IgD-negative memory B cell (primary cell): ENCODE measurements around the gene PTPRM. TPM values are rescaled to one million over a fixed set of nuclear protein-coding genes. Genes with fewer than 3 reads are reported as not detected.

Experiments used
- H3K27ac Mint-ChIP-seq, 3 donors: one replicate each; pipeline ENCODE4 v1.8.0; 2020 to 2022; ENCODE audit warnings: mild to moderate bottlenecking in 3 of 3, mixed read lengths in 3 of 3, moderate library complexity in 1 of 3
- H3K27me3 Mint-ChIP-seq: one replicate; pipeline ENCODE4 v1.8.0; 2021; ENCODE audit warnings: mixed read lengths
- H3K36me3 Mint-ChIP-seq: one replicate; pipeline ENCODE4 v1.8.0; 2020; ENCODE audit warnings: mild to moderate bottlenecking, mixed read lengths
- H3K4me1 Mint-ChIP-seq, 3 donors: one replicate each; pipeline ENCODE4 v1.8.0; 2020 to 2022; ENCODE audit warnings: mixed read lengths in 3 of 3, mild to moderate bottlenecking in 1 of 3
- H3K4me3 Mint-ChIP-seq, 4 donors: one replicate each; pipeline ENCODE4 v1.8.0; 2020 to 2022; ENCODE audit warnings: mild to moderate bottlenecking in 4 of 4, mixed read lengths in 4 of 4, moderate library complexity in 3 of 4
- H3K9me3 Mint-ChIP-seq, 3 donors: one replicate each; pipeline ENCODE4 v1.8.0; 2020 to 2021; ENCODE audit warnings: mixed read lengths in 3 of 3, mild to moderate bottlenecking in 1 of 3
- polyA plus RNA-seq: library from polyadenylated mRNA; unstranded; fragments of 300-500 nt; fragmentation: Illumina TruSeq; gene quantifications from one replicate; pipeline ENCODE4 v1.2.3, GENCODE V29; 2021

The PTPRM gene
- polyA plus RNA-seq = 0.61 TPM

GRCh38 chr18:7566567-7567473 is at the start of gene PTPRM:
TSS of gene PTPRM (plus strand) at chr18:7567316. CDS start at chr18:7567819, 503 bp downstream.
- H3K36me3 Mint-ChIP-seq = no peaks in the 10 kb centered on the region
- H3K27ac Mint-ChIP-seq = no peak within 1 kb of the TSS
- peaks cover 0 to 9% (median 4%) of the 10 kb centered on the region in 3 donors for H3K9me3 Mint-ChIP-seq
- peaks cover 0 to 2% (median 0%) of the 10 kb centered on the region in 3 donors for H3K4me1 Mint-ChIP-seq
- no peak within 1 kb of the TSS for H3K4me3 Mint-ChIP-seq
- H3K27me3 Mint-ChIP-seq = peaks cover 32% of the 10 kb centered on the region

- H3K36me3 Mint-ChIP-seq = no peaks in the 10 kb centered on the region
- no peaks in the 10 kb centered on the region for H3K4me1 Mint-ChIP-seq
- H3K4me3 Mint-ChIP-seq = no peak overlapping the region
- peaks cover 0 to 3% (median 0%) of the 10 kb centered on the region in 3 donors for H3K9me3 Mint-ChIP-seq
- no peak overlapping the region for H3K27ac Mint-ChIP-seq
- H3K27me3 Mint-ChIP-seq = no peaks in the 10 kb centered on the region
These were observed 49.3 kb upstream of the PTPRM start for GRCh38 chr18:7517852-7518251.

DNA sequence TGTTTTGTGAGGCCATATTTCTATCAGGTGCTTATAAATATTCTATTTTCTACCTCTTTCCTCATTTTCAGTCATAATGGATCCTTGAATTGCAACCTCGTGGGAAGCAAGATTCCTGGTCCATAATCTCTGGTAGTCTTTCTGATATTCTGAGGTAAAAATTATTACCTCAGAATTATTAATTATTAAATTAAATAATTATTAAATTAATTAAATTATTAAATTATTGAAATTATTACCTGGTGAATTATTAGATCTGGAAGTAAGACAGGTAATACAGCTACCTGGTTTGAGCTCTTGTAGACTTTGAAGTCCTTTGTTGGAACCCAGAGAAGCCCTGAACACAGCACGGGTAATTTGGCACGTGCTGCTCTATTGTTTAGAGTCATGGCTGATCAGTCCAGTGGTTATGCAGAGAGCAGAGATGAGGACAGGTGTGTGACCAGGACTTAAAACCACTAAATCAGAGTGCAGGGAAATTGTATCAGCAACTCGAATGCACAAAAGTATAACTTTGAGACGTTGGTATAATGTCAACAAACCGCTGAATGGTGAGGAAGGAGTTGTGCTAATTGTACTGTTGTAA is 46.8 kb upstream of the PTPRM start:
- Mint-ChIP-seq H3K27ac (no peak overlapping the region), H3K4me3 (no peak overlapping the region), H3K9me3 (peaks cover 0 to 3% (median 0%) of the 10 kb centered on the region in 3 donors)

DNA sequence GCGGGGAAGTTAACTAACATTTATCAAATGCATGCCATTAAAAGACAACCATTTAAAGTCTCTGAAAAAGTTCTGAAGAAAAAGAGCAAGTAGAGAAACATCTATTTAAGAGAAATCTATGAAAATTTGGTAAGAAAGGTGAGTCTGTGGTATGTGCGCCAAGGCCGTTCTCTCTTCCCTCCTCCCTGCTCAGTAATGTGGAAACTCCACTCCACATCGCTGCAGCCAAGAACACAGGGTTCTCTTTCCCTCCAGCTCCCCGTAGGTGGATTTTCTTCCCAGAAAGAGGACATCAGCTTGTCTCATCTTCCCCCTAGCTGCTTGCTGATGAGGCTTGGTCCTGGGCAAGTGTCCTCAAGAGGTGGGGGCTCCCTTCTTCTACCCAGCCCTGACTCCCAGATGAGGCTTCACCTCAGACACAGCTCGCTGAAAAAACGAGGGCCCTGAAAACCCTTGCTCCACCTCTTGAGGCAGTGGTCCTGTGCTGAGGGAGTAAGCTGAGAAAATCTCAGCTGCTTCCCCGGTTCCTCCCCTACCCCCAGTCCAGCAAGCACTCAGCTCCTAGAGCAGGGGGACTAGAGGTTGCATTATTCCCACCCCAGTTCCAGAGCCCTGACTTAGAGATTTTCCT is 45.8 kb upstream of the PTPRM start:
- Mint-ChIP-seq H3K27me3 (no peaks in the 10 kb centered on the region), H3K4me3 (no peak overlapping the region), H3K36me3 (no peaks in the 10 kb centered on the region), H3K4me1 (no peaks in the 10 kb centered on the region), H3K9me3 (peaks cover 0 to 3% (median 0%) of the 10 kb centered on the region in 3 donors), H3K27ac (no peak overlapping the region)

More for the DNA sequence above, 46.8 kb upstream of the PTPRM start:
- no peaks in the 10 kb centered on the region for H3K4me1 Mint-ChIP-seq
- no peaks in the 10 kb centered on the region for H3K27me3 Mint-ChIP-seq
- H3K36me3 Mint-ChIP-seq = no peaks in the 10 kb centered on the region

GRCh38 chr18:7523772-7524171 is 43.3 kb upstream of the PTPRM start:
- Mint-ChIP-seq H3K27ac (no peak overlapping the region), H3K27me3 (peaks cover 2% of the 10 kb centered on the region), H3K4me3 (no peak overlapping the region), H3K9me3 (peaks cover 0 to 4% (median 3%) of the 10 kb centered on the region in 3 donors), H3K36me3 (no peaks in the 10 kb centered on the region), H3K4me1 (no peaks in the 10 kb centered on the region)

- no peak overlapping the region for H3K27ac Mint-ChIP-seq
- H3K27me3 Mint-ChIP-seq = peaks cover 2% of the 10 kb centered on the region
- H3K4me1 Mint-ChIP-seq = no peaks in the 10 kb centered on the region
- H3K4me3 Mint-ChIP-seq = no peak overlapping the region
- H3K36me3 Mint-ChIP-seq = no peaks in the 10 kb centered on the region
- H3K9me3 Mint-ChIP-seq = peaks cover 0 to 9% (median 0%) of the 10 kb centered on the region in 3 donors
These were observed 42.3 kb upstream of the PTPRM start for GRCh38 chr18:7524786-7525185.

DNA sequence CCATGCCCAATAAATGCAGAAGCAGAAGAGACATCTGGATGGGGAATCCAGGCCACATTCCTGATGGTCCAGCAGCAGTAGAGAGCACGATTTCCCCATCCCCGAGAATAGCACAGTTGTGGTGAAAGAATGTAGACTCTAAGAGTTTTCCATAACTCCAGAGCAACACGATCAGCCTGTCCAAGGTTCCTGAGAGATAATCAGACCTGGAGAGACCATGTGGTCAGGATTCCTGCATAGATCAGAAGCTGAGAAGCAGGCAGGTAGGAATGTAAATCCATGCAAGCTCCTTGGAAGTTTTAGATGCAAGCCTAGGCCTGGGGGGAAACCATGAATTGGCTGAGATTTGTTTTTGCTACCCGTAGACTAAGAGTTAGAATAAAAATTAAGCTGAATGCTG is 34.2 kb upstream of the PTPRM start:
- Mint-ChIP-seq H3K9me3 (peaks cover 0 to 7% (median 0%) of the 10 kb centered on the region in 3 donors), H3K27me3 (peaks cover 2% of the 10 kb centered on the region), H3K36me3 (no peaks in the 10 kb centered on the region), H3K4me1 (no peaks in the 10 kb centered on the region), H3K27ac (no peak overlapping the region), H3K4me3 (no peak overlapping the region)

DNA sequence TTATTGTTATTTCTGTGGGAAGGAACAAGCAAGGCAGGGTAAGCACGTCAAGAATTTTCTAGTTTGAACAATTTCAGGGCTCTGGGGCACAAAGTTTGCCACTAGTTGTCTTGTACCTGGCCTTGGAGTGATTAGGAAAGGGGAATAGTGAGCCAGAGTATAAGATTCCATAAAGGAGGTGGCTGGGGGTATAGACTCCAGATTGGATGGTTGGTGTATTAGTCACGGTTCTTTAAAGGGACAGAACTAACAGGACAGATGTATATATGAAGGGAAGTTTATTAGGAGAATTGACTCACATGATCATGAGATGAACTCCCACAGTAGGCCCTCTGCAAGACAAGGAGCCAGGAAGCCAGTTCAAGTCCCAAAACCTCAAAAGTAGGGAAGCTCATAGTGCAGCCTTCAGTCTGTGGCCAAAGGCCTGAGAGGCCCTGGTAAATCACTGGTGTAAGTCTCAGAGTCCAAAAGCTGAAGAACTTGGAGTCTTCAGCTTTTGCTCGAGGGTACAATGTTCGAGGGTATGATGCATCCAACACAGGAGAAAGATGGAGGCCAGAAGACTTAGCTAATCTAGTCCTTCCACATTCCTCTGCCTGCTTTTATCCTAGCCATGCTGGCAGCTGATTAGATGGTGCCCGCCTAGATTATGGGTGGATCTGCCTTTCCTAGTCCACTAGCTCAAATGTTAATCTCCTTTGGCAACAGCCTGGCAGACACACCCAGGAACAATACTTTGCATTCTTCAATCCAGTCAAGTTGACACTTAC is 31.5 kb upstream of the PTPRM start:
- Mint-ChIP-seq H3K36me3 (no peaks in the 10 kb centered on the region), H3K4me3 (peak overlapping the region in 1 of 4 donors; percentile 65), H3K27me3 (no peaks in the 10 kb centered on the region), H3K4me1 (no peaks in the 10 kb centered on the region), H3K27ac (no peak overlapping the region), H3K9me3 (peaks cover 0 to 1% (median 0%) of the 10 kb centered on the region in 3 donors)

- H3K27ac Mint-ChIP-seq = no peak overlapping the region
- H3K27me3 Mint-ChIP-seq = no peaks in the 10 kb centered on the region
- no peak overlapping the region for H3K4me3 Mint-ChIP-seq
- no peaks in the 10 kb centered on the region for H3K36me3 Mint-ChIP-seq
- no peaks in the 10 kb centered on the region for H3K4me1 Mint-ChIP-seq
- H3K9me3 Mint-ChIP-seq = peaks cover 0 to 1% (median 0%) of the 10 kb centered on the region in 3 donors
These were observed 30.0 kb upstream of the PTPRM start for GRCh38 chr18:7537145-7537544.

DNA sequence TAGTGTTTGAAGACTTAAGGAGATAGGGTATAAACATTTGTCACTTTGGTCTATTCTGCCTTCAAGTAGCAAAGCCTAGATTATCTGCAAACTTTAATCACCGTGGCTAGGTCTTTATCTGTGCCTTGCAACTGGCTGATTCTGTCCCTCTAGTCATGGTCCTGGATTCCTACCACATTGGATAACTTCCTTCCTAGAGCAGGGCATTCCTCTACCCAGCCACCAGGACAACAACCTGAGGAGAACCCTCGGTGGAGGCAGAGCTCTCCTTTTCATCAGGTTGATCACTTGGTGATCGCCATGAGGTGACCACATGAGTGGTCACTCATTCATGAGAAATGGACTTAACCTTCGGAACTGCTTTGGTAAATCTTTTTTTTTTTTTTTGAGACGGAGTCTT is 25.3 kb upstream of the PTPRM start:
- Mint-ChIP-seq H3K4me1 (no peaks in the 10 kb centered on the region), H3K27me3 (no peaks in the 10 kb centered on the region), H3K4me3 (no peak overlapping the region), H3K36me3 (no peaks in the 10 kb centered on the region), H3K9me3 (peaks cover 0 to 1% (median 0%) of the 10 kb centered on the region in 3 donors), H3K27ac (no peak overlapping the region)

DNA sequence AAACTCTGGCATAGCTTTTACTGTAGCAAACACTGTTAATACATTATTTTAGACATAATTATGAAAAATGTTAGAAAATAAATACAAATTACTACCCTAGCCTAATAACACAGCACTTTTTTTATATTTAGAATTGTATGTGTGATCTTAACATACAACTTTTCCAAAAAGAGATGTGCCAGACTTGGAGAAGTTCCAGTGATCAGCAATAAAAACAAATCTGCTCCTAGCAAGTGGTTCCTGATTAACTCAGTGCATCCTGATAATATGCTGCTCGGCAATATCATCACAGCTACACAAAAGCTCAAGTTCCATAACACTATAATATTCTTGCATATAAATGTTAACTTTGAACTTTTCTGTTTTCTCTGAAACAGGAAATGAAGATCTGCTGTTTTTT is 22.4 kb upstream of the PTPRM start:
- Mint-ChIP-seq H3K4me1 (no peaks in the 10 kb centered on the region), H3K9me3 (peaks cover 0 to 1% (median 0%) of the 10 kb centered on the region in 3 donors), H3K36me3 (no peaks in the 10 kb centered on the region), H3K27me3 (no peaks in the 10 kb centered on the region), H3K27ac (no peak overlapping the region), H3K4me3 (no peak overlapping the region)

GRCh38 chr18:7545734-7546133 is 21.4 kb upstream of the PTPRM start:
- no peak overlapping the region for H3K27ac Mint-ChIP-seq
- peaks cover 2% of the 10 kb centered on the region for H3K36me3 Mint-ChIP-seq
- H3K4me3 Mint-ChIP-seq = no peak overlapping the region
- no peaks in the 10 kb centered on the region for H3K27me3 Mint-ChIP-seq
- no peaks in the 10 kb centered on the region for H3K9me3 Mint-ChIP-seq
- no peaks in the 10 kb centered on the region for H3K4me1 Mint-ChIP-seq

- H3K4me1 Mint-ChIP-seq = no peaks in the 10 kb centered on the region
- H3K27me3 Mint-ChIP-seq = no peaks in the 10 kb centered on the region
- no peak overlapping the region for H3K27ac Mint-ChIP-seq
- H3K36me3 Mint-ChIP-seq = peaks cover 2% of the 10 kb centered on the region
- H3K9me3 Mint-ChIP-seq = peaks cover 0 to 1% (median 0%) of the 10 kb centered on the region in 3 donors
- no peak overlapping the region for H3K4me3 Mint-ChIP-seq
These were observed 18.9 kb upstream of the PTPRM start for GRCh38 chr18:7548221-7548620.

DNA sequence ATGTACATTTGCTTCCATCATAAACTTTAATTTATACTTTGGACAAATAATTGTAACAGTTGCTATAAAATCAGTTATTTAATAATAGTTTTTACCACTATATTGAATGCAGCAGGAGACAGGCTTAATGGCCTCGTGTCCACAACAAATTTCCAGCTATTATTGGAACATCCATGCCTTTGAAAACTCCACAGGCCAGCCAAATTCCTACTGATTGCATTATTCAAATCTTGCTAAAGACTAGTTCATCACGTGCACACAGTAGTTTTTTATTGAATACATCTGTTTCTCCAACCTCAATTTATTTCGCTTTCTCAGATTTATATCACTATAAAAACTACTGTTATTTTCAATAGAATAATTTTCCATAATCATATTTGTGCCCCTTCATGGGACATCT is 18.4 kb upstream of the PTPRM start:
- no peaks in the 10 kb centered on the region for H3K27me3 Mint-ChIP-seq
- no peak overlapping the region for H3K27ac Mint-ChIP-seq
- peaks cover 2% of the 10 kb centered on the region for H3K36me3 Mint-ChIP-seq
- no peaks in the 10 kb centered on the region for H3K4me1 Mint-ChIP-seq
- H3K4me3 Mint-ChIP-seq = no peak overlapping the region
- H3K9me3 Mint-ChIP-seq = peaks cover 0 to 2% (median 0%) of the 10 kb centered on the region in 3 donors

GRCh38 chr18:7557973-7558372 is 9.1 kb upstream of the PTPRM start:
- Mint-ChIP-seq H3K27ac (no peak overlapping the region), H3K4me3 (no peak overlapping the region), H3K4me1 (no peaks in the 10 kb centered on the region), H3K27me3 (no peaks in the 10 kb centered on the region), H3K36me3 (peaks cover 2% of the 10 kb centered on the region), H3K9me3 (peaks cover 0 to 6% (median 0%) of the 10 kb centered on the region in 3 donors)
